HepG2 (cell line): Measurements from ENCODE around the gene TEX14. TPM values are rescaled to one million over a fixed set of nuclear protein-coding genes. Genes with fewer than 3 reads are reported as not detected.

Experiments used
- ATAC-seq: fragments of 200-7000 bp; cut with Tn5 transposase; 3 replicates; pipeline ENCODE4 v1.9.1; 2020; ENCODE audit warnings: mild to moderate bottlenecking, moderate library complexity
- BruUV-seq: library from RNA; stranded (reverse); fragments of 400-500 nt; replicated peaks from 2 replicates; lab custom pipeline; 2021; lab: Mats Ljungman, UMichigan
- CTCF ChIA-PET: fragments of 300-600 bp; formaldehyde crosslinking; extraction: SDS; loops from one replicate; lab custom pipeline; 2021; ENCODE audit warnings: low total read pairs, inconsistent platforms, low intra/inter-chr PET ratio; lab: Yijun Ruan, JAX
- POLR2A ChIA-PET: fragments of 350-600 bp; sonication (Branson Sonifier 250); formaldehyde crosslinking; loops from one replicate; lab custom pipeline; 2020; ENCODE audit warnings: antibody characterized with exemption, inconsistent platforms; lab: Yijun Ruan, JAX
- DNase-seq: peaks from one replicate; pipeline ENCODE4 v3.0.0-alpha.2; 2015; ENCODE audit warnings: low spot score
- FAIRE-seq: peaks from 3 replicates; lab custom pipeline; 2011; peaks lifted over from hg19 to GRCh38; lab: Jason Lieb, UNC
- H2AFZ ChIP-seq: one replicate; pipeline ENCODE4 v1.6.1; 2011; ENCODE audit warnings: low read length, inconsistent platforms
- H3K27ac ChIP-seq: fragments of 300-600 bp; 3 replicates; pipeline ENCODE4 v1.8.0; 2011; ENCODE audit warnings: mixed run types, mild to moderate bottlenecking, mixed read lengths, low read length, inconsistent platforms; ENCODE audit not compliant: insufficient read depth; ENCODE audit errors: extremely low read length
- H3K27me3 ChIP-seq, 2 experiments: fragments of 200-600 bp in 1 of 2; 2 replicates in 1 of 2; 3 replicates in 1 of 2; pipeline versions ENCODE4 v1.6.0 to v1.8.0; 2011; ENCODE audit warnings: low read length in 2 of 2, mild to moderate bottlenecking in 2 of 2, moderate library complexity in 2 of 2, inconsistent platforms in 1 of 2; ENCODE audit not compliant: insufficient read depth in 2 of 2, control insufficient read depth in 1 of 2
- H3K36me3 ChIP-seq, 2 experiments: fragments of 200-600 bp in 1 of 2; replicated peaks in 1 of 2; 2 replicates in 1 of 2; 3 replicates in 1 of 2; pipeline versions ENCODE4 v1.5.1 to v1.8.0; 2011; ENCODE audit warnings: low read length in 2 of 2, inconsistent platforms in 1 of 2; ENCODE audit not compliant: insufficient read depth in 2 of 2, control insufficient read depth in 1 of 2
- H3K4me1 ChIP-seq: 2 replicates; pipeline ENCODE4 v1.5.1; 2012; ENCODE audit warnings: low read length, inconsistent platforms; ENCODE audit not compliant: insufficient read depth
- H3K4me2 ChIP-seq: 2 replicates; pipeline ENCODE4 v1.6.0; 2011; ENCODE audit warnings: low read depth, low read length, inconsistent platforms
- H3K4me3 ChIP-seq, 3 experiments: fragments of 200-600 bp in 1 of 3; sonication (generic), shearing (Covaris generic) in 1 of 3; replicated peaks in 1 of 3; 2 replicates each; pipeline ENCODE4 v1.5.1; 2011 to 2016; ENCODE audit warnings: low read length in 3 of 3, inconsistent platforms in 2 of 3, low read depth in 2 of 3, mild to moderate bottlenecking in 2 of 3, control low read depth in 1 of 3, mixed read lengths in 1 of 3; ENCODE audit not compliant: insufficient read depth in 1 of 3
- H3K79me2 ChIP-seq: one replicate; pipeline ENCODE4 v1.6.1; 2011; ENCODE audit warnings: low read length, inconsistent platforms; ENCODE audit not compliant: insufficient read depth
- H3K9ac ChIP-seq: 2 replicates; pipeline ENCODE4 v1.6.0; 2011; ENCODE audit warnings: mild to moderate bottlenecking, low read depth, low read length, inconsistent platforms; ENCODE audit not compliant: insufficient read depth
- H3K9me3 ChIP-seq: 2 replicates; pipeline ENCODE4 v1.5.1; 2012; ENCODE audit warnings: mild to moderate bottlenecking, low read length
- H4K20me1 ChIP-seq: 2 replicates; pipeline ENCODE4 v1.6.0; 2011; ENCODE audit warnings: inconsistent platforms, mild to moderate bottlenecking, low read length, moderate library complexity; ENCODE audit not compliant: insufficient read depth
- CHCHD3 ChIP-seq: sonication (generic); formaldehyde crosslinking; IDR thresholded peaks from 2 replicates; pipeline ENCODE4 v1.8.0; 2022; ENCODE audit warnings: mild to moderate bottlenecking, missing genetic modification reagents, moderate library complexity
- HNF1B ChIP-seq: sonication (generic); formaldehyde crosslinking; IDR thresholded peaks from 2 replicates; pipeline ENCODE4 v1.5.1; 2020; ENCODE audit warnings: mild to moderate bottlenecking, moderate library complexity, missing genetic modification reagents
- KDM5B ChIP-seq: sonication (generic); formaldehyde crosslinking; IDR thresholded peaks from 2 replicates; pipeline ENCODE4 v1.4.0; 2020; ENCODE audit warnings: missing genetic modification reagents, mild to moderate bottlenecking, borderline replicate concordance
- ZNF24 ChIP-seq: fragments of 450-650 bp; IDR thresholded peaks from 2 replicates; pipeline ENCODE4 v1.6.1; 2017; ENCODE audit warnings: antibody characterized with exemption, mild to moderate bottlenecking
- ZNF563 ChIP-seq: sonication (generic); formaldehyde crosslinking; IDR thresholded peaks from 2 replicates; pipeline ENCODE4 v1.8.0; 2022; ENCODE audit warnings: mild to moderate bottlenecking, moderate library complexity, missing genetic modification reagents
- ZNF7 ChIP-seq: IDR thresholded peaks from 2 replicates; pipeline ENCODE4 v1.6.1; 2016; ENCODE audit warnings: missing biosample characterization, missing genetic modification reagents
- WGBS: methylation state at CpG from one replicate; pipeline ENCODE4 v1.1.6; 2017; ENCODE audit warnings: low lambda C conversion rate; 5-methylcytosine and 5-hydroxymethylcytosine counted together
- in situ Hi-C: cut with HindIII; loops from 2 replicates; pipeline ENCODE4 v1.10.0; 2017; ENCODE audit warnings: low pct_unique_long_range_greater_than_20kb; ENCODE audit not compliant: extremely low pct_ligation_motif_present
- intact Hi-C: fragments of 100-400 bp; cut with micrococcal nuclease; formaldehyde crosslinking; loops from one replicate; pipeline ENCODE4 v1.10.0; 2022; ENCODE audit not compliant: unreplicated experiment
- polyA plus RNA-seq, 8 experiments: library from polyadenylated mRNA; depleted of rRNA in 3 of 8; stranded (reverse) in 7 of 8; unstranded in 1 of 8; fragments of >200 nt; fragmentation: Illumina TruSeq in 4 of 8; extraction: Trizol in 4 of 8; gene quantifications; 2 replicates each; pipeline versions ENCODE4 v1.2.1 to v1.2.3, GENCODE V29; 2011 to 2016; ENCODE audit warnings: low read depth in 4 of 8, missing spikeins in 1 of 8, mixed read lengths in 1 of 8; ENCODE audit not compliant: insufficient read depth in 1 of 8
- total RNA-seq, 5 experiments: library from RNA; depleted of rRNA; stranded (reverse); fragments of >200 nt; fragmentation: Illumina TruSeq; extraction: Trizol; gene quantifications; 2 replicates each; pipeline ENCODE4 v1.2.3, GENCODE V29; 2016; ENCODE audit warnings: low read depth in 1 of 5
- TF ChIP-seq, protein P1 (sequence below): sonication (generic); formaldehyde crosslinking; IDR thresholded peaks from 2 replicates; pipeline ENCODE4 v1.8.1; 2023; ENCODE audit warnings: mild to moderate bottlenecking, inconsistent platforms, moderate library complexity, missing genetic modification reagents, borderline replicate concordance
- TF ChIP-seq, protein P2 (sequence below): sonication (generic); formaldehyde crosslinking; IDR thresholded peaks from 2 replicates; pipeline ENCODE4; 2020; ENCODE audit warnings: missing genetic modification reagents, mild to moderate bottlenecking, borderline replicate concordance

Gene TEX14
- total and polyA plus RNA-seq, 2 of the 13 experiments (the other 11 are each of a cell fraction or from before 2014, with no cell fraction given): 0.04 to 0.07 TPM

DNA sequence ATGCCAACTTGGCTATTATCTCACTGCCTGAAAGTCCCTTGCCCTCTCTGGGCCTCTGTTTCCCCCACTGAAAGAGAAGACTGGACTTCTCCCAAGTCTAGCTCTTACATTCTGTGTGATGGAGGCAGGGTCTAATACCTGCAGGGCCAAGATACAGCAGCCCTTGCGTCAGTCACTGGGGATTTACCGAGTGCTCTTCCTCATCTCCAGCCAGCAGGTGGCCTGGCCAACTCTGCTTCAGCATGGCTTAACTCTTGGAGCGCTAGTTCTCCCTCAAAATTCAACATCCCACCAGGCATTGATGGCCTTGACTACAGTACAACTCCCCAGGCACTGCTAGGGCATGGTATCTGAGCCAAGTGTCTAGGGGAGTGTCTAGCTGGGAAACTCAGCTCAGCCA lies 157.5 kb downstream of the TEX14 start (continued):
- 0 out of 2 replicates have a peak, but pooled peaks have one; percentile 11 for TF ChIP-seq CHCHD3 (CRISPR knock-in tag)

GRCh38 chr17:58533616-58534188 lies 158.1 kb downstream of the TEX14 start:
- CTCF ChIA-PET: no interaction called here
- intact Hi-C loops (loop anchor here (2.0 kb wide), 1 partner anchor 43 kb away; no protein-coding TSS in a partner anchor), in situ Hi-C loops (loop anchor here (10.0 kb wide), 1 partner anchor 61 kb away; no protein-coding TSS in a partner anchor)
- Histone ChIP-seq H2AFZ (no peak overlapping the region), H3K27ac (no peak overlapping the region), H3K4me1 (peaks cover 68% of the 10 kb centered on the region), H3K36me3 (no peaks in the 10 kb centered on the region), H4K20me1 (no peaks in the 10 kb centered on the region), H3K4me3 (no peak overlapping the region), H3K4me2 (no peak overlapping the region), H3K9ac (no peak overlapping the region), H3K9me3 (no peaks in the 10 kb centered on the region), H3K27me3 (peaks cover 8 to 44% of the 10 kb centered on the region in 2 experiments; a peak in 3 of 5 replicates), H3K79me2 (no peaks in the 10 kb centered on the region)
- FAIRE-seq (no peak), DNase-seq (no peak), ATAC-seq (no peak)
- 68% methylated on average over 4 of the region's 5 CpGs for WGBS
- BruUV-seq: no TSS peak
- POLR2A ChIA-PET: interaction anchor here (2.5 to 7.8 kb wide), 3 partner anchors 14 to 98 kb away, joined by 11 to 73 read pairs (median 56); partner anchors contain the start of gene MTMR4
- TF ChIP-seq, protein P1, sequence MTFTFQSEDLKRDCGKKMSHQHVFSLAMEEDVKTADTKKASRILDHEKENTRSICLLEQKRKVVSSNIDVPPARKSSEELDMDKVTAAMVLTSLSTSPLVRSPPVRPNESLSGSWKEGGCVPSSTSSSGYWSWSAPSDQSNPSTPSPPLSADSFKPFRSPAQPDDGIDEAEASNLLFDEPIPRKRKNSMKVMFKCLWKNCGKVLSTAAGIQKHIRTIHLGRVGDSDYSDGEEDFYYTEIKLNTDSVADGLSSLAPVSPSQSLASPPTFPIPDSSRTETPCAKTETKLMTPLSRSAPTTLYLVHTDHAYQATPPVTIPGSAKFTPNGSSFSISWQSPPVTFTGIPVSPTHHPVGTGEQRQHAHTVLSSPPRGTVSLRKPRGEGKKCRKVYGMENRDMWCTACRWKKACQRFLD (CRISPR knock-in tag): no peak
- peak; percentile 69; the same call in 1 of the 2 replicates for TF ChIP-seq ZNF7 (CRISPR knock-in tag)

GRCh38 chr17:58532555-58532951 lies 159.3 kb downstream of the TEX14 start:
- H3K27me3 ChIP-seq: peaks cover 9 to 49% of the 10 kb centered on the region in 2 experiments; a peak in 3 of 5 replicates
- FAIRE-seq (no peak), ATAC-seq (peak; percentile 12), DNase-seq (no peak)
- ChIA-PET POLR2A (interaction anchor here (4.8 to 7.8 kb wide), 2 partner anchors 13 to 99 kb away, joined by 56 to 73 read pairs; no protein-coding TSS in a partner anchor), CTCF (no interaction called here)
- no peaks in the 10 kb centered on the region for H3K9me3 ChIP-seq
- no peaks in the 10 kb centered on the region for H3K36me3 ChIP-seq
- no TSS peak for BruUV-seq
- WGBS: 36% methylated on average over 3 of the region's 3 CpGs
- H3K4me3 ChIP-seq: peak overlapping the region in 2 of 3 experiments; percentile 48 to 68; a peak in 3 of 6 replicates
- peak overlapping the region; percentile 79 for H3K4me2 ChIP-seq
- intact Hi-C loops: no loop called here
- H3K27ac ChIP-seq: no peak overlapping the region
- H3K4me1 ChIP-seq: peaks cover 68% of the 10 kb centered on the region
- no peaks in the 10 kb centered on the region for H3K79me2 ChIP-seq
- H4K20me1 ChIP-seq: no peaks in the 10 kb centered on the region
- in situ Hi-C loops: loop anchor here (10.0 kb wide), 1 partner anchor 62 kb away; no protein-coding TSS in a partner anchor
- no peak overlapping the region for H2AFZ ChIP-seq
- no peak overlapping the region for H3K9ac ChIP-seq
- TF ChIP-seq ZNF24: no peak
- 0 out of 2 replicates have a peak, but pooled peaks have one; percentile 18 for TF ChIP-seq HNF1B (CRISPR knock-in tag)
- no peak for TF ChIP-seq ZNF563
- TF ChIP-seq, protein P2, sequence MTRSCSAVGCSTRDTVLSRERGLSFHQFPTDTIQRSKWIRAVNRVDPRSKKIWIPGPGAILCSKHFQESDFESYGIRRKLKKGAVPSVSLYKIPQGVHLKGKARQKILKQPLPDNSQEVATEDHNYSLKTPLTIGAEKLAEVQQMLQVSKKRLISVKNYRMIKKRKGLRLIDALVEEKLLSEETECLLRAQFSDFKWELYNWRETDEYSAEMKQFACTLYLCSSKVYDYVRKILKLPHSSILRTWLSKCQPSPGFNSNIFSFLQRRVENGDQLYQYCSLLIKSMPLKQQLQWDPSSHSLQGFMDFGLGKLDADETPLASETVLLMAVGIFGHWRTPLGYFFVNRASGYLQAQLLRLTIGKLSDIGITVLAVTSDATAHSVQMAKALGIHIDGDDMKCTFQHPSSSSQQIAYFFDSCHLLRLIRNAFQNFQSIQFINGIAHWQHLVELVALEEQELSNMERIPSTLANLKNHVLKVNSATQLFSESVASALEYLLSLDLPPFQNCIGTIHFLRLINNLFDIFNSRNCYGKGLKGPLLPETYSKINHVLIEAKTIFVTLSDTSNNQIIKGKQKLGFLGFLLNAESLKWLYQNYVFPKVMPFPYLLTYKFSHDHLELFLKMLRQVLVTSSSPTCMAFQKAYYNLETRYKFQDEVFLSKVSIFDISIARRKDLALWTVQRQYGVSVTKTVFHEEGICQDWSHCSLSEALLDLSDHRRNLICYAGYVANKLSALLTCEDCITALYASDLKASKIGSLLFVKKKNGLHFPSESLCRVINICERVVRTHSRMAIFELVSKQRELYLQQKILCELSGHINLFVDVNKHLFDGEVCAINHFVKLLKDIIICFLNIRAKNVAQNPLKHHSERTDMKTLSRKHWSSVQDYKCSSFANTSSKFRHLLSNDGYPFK (CRISPR knock-in tag): 0 out of 2 replicates have a peak, but pooled peaks have one; percentile 33
- peak; percentile 41; the same call in 1 of the 2 replicates for TF ChIP-seq KDM5B
